CD8-positive, alpha-beta memory T cell (primary cell): ENCODE results near the gene TMEM119. TPM values are rescaled to one million over a fixed set of nuclear protein-coding genes. Genes with fewer than 3 reads are reported as not detected.

ENCODE experiments used
- CTCF ChIA-PET: fragments of 350-600 bp; sonication (Branson Sonifier 250); formaldehyde crosslinking; loops from one replicate; lab custom pipeline; 2021; ENCODE audit warnings: antibody characterized with exemption; lab: Charles Lee
- POLR2A ChIA-PET: fragments of 350-600 bp; sonication (Branson Sonifier 250); formaldehyde crosslinking; loops from one replicate; lab custom pipeline; 2021; ENCODE audit warnings: antibody characterized with exemption; lab: Charles Lee
- DNase-seq, 5 donors: peaks; one replicate each; pipeline versions ENCODE4 v3.0.0 to v3.0.0-alpha.2; 2020 to 2022; ENCODE audit warnings: mixed read lengths in 1 of 5
- H3K27ac ChIP-seq: one replicate; pipeline ENCODE4 v1.7.0; 2013; ENCODE audit warnings: low read depth, mild to moderate bottlenecking, low read length, moderate library complexity
- H3K27me3 ChIP-seq: 2 replicates; pipeline ENCODE4 v1.7.0; 2013; ENCODE audit warnings: low read length, mild to moderate bottlenecking; ENCODE audit not compliant: insufficient read depth, poor library complexity, severe bottlenecking
- H3K36me3 ChIP-seq: 2 replicates; pipeline ENCODE4 v1.7.0; 2013; ENCODE audit warnings: mild to moderate bottlenecking, low read length, moderate library complexity; ENCODE audit not compliant: insufficient read depth
- H3K4me1 ChIP-seq: 2 replicates; pipeline ENCODE4 v1.7.0; 2013; ENCODE audit warnings: mild to moderate bottlenecking, low read length, moderate library complexity; ENCODE audit not compliant: insufficient read depth
- H3K4me3 ChIP-seq: 2 replicates; pipeline ENCODE4 v1.7.0; 2013; ENCODE audit warnings: mild to moderate bottlenecking, low read length
- H3K9me3 ChIP-seq: 2 replicates; pipeline ENCODE4 v1.7.0; 2013; ENCODE audit warnings: mild to moderate bottlenecking, low read length
- H3K27ac Mint-ChIP-seq, 8 donors: one replicate each; pipeline ENCODE4 v1.8.0; 2020 to 2021; ENCODE audit warnings: mixed read lengths in 8 of 8, mild to moderate bottlenecking in 6 of 8, inconsistent platforms in 3 of 8, moderate library complexity in 3 of 8
- H3K27me3 Mint-ChIP-seq, 2 donors: one replicate each; pipeline ENCODE4 v1.8.0; 2020 to 2021; ENCODE audit warnings: mixed read lengths in 2 of 2, mild to moderate bottlenecking in 1 of 2, moderate library complexity in 1 of 2
- H3K36me3 Mint-ChIP-seq, 3 donors: one replicate each; pipeline ENCODE4 v1.8.0; 2020 to 2021; ENCODE audit warnings: mixed read lengths in 3 of 3, inconsistent platforms in 1 of 3, mild to moderate bottlenecking in 1 of 3
- H3K4me1 Mint-ChIP-seq, 3 donors: one replicate each; pipeline ENCODE4 v1.8.0; 2020 to 2021; ENCODE audit warnings: mixed read lengths in 3 of 3, inconsistent platforms in 1 of 3, mild to moderate bottlenecking in 1 of 3
- H3K4me3 Mint-ChIP-seq, 7 donors: one replicate each; pipeline ENCODE4 v1.8.0; 2020 to 2021; ENCODE audit warnings: mixed read lengths in 7 of 7, mild to moderate bottlenecking in 6 of 7, moderate library complexity in 4 of 7, inconsistent platforms in 2 of 7
- H3K9me3 Mint-ChIP-seq, 5 donors: one replicate each; pipeline ENCODE4 v1.8.0; 2020 to 2022; ENCODE audit warnings: mixed read lengths in 5 of 5, mild to moderate bottlenecking in 3 of 5, moderate library complexity in 2 of 5, inconsistent platforms in 1 of 5
- polyA plus RNA-seq: library from polyadenylated mRNA; unstranded; fragments of 300-500 nt; fragmentation: Illumina TruSeq; gene quantifications from one replicate; pipeline ENCODE4 v1.2.3, GENCODE V29; 2021
- total RNA-seq, 2 experiments: library from RNA; stranded (reverse); gene quantifications; one replicate each; pipeline ENCODE4 v1.2.3, GENCODE V29; 2021

Gene TMEM119
- total and polyA plus RNA-seq, 3 experiments from 2014 or later = 0.66 TPM; not detected in 2

DNA sequence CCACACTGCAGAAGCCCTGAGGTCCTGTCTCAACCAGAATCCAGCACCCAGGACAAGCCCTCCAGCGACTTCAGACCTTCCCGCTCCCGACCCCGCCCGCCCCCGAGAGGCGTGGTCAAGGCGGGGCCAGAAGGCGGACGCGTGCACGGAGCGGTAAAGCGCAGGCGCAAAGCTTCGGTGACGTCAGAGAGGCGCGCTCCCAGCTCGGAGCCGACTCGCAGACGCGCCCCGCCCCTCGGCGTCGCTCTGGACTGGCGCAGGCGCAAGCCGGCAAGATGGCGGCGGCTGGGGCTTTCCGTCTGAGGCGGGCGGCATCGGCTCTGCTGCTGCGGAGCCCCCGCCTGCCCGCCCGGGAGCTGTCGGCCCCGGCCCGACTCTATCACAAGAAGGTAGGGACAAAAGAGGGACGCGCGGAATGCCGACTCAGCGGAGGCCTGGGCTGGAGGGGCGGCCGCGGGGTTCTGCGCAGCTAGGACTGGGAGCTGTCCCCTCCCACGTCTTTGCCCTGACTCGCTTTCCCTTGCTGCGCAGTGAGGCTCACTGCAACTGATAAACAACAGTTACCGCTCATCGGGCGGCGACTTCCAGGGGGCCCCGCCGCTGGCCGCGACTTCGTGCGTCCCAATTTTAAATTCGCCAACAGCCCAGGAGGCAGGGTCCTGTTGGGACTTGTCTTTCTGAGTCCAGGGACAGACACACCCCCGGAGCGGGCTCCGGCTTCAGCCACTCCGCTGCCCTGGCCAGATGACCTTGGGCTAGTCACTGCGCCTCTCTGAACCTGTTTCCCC is 35.3 kb downstream of the TMEM119 start, which contains the start of gene ISCU:
Gene ISCU, plus strand, starts transcription at position 249 of the 788 bp plus-strand sequence. Its CDS starts 27 bp downstream, at position 276.
- no peaks in the 10 kb centered on the region for H3K9me3 ChIP-seq
- H3K27me3 ChIP-seq = no peaks in the 10 kb centered on the region
- peak within 1 kb of the TSS; percentile 96 for H3K4me3 ChIP-seq
- peaks cover 0 to 76% (median 11%) of the 10 kb centered on the region in 3 donors for H3K36me3 Mint-ChIP-seq
- H3K27ac Mint-ChIP-seq = peak within 1 kb of the TSS; percentile 97 to 100 (median 100)
- peaks cover 59% of the 10 kb centered on the region for H3K4me1 ChIP-seq
- peak within 1 kb of the TSS; percentile 93 for H3K27ac ChIP-seq
- peak; percentile 98 to 100 (median 99) for DNase-seq
- H3K36me3 ChIP-seq = peaks cover 36% of the 10 kb centered on the region
- no peaks in the 10 kb centered on the region for H3K27me3 Mint-ChIP-seq
- CTCF ChIA-PET = interaction anchor here (0.8 to 18.3 kb wide), 14 partner anchors 8 to 533 kb away, joined by 3 to 206 read pairs (median 4); no protein-coding TSS in a partner anchor
- POLR2A ChIA-PET = interaction anchor here (0.7 to 6.3 kb wide), 9 partner anchors 13 to 296 kb away, joined by 3 to 67 read pairs (median 4); partner anchors contain the start of genes FICD, SELPLG and SSH1
- peak within 1 kb of the TSS; percentile 98 to 100 (median 100) for H3K4me3 Mint-ChIP-seq
- H3K9me3 Mint-ChIP-seq = no peaks in the 10 kb centered on the region
- peaks cover 50 to 83% (median 76%) of the 10 kb centered on the region in 3 donors for H3K4me1 Mint-ChIP-seq

DNA sequence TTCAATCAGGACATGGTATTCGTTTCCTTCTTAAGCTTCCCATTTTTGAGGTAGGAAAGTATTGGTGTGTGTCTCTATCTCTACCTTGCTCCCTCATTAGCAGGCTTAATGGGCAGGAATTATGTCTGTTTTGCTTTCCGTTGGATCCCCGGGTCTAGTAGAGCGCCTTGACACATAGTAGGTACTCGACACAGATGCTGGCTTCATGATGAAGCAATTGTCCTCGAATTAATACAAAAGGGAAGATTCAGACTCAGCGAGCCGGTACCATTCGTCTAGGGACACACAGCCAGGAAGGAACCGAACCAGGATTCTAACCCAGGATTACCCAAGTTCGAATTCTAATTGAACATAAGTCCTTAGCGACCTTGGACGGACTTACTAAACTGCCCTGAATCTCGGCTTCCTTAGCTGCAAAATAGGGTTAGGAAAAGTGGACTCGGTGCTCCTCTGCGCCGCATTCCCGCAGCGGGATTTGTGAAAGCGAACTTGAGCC is 36.0 kb downstream of the TMEM119 start:
- peak overlapping the region; percentile 97 to 100 (median 100) for H3K27ac Mint-ChIP-seq
- no peaks in the 10 kb centered on the region for H3K27me3 ChIP-seq
- peaks cover 0 to 73% (median 9%) of the 10 kb centered on the region in 3 donors for H3K36me3 Mint-ChIP-seq
- peaks cover 60% of the 10 kb centered on the region for H3K4me1 ChIP-seq
- H3K9me3 Mint-ChIP-seq = no peaks in the 10 kb centered on the region
- H3K4me1 Mint-ChIP-seq = peaks cover 57 to 83% (median 75%) of the 10 kb centered on the region in 3 donors
- ChIA-PET CTCF (interaction anchor here (0.8 to 18.3 kb wide), 14 partner anchors 9 to 534 kb away, joined by 3 to 206 read pairs (median 4); no protein-coding TSS in a partner anchor), POLR2A (interaction anchor here (0.7 to 6.3 kb wide), 9 partner anchors 13 to 296 kb away, joined by 3 to 67 read pairs (median 4); partner anchors contain the start of genes FICD, SELPLG and SSH1)
- H3K9me3 ChIP-seq = no peaks in the 10 kb centered on the region
- peak overlapping the region; percentile 96 for H3K4me3 ChIP-seq
- H3K4me3 Mint-ChIP-seq = peak overlapping the region; percentile 98 to 100 (median 100)
- peak in 1 of 5 donors; percentile 32 for DNase-seq
- H3K36me3 ChIP-seq = peaks cover 34% of the 10 kb centered on the region
- H3K27ac ChIP-seq = peak overlapping the region; percentile 93
- no peaks in the 10 kb centered on the region for H3K27me3 Mint-ChIP-seq

DNA sequence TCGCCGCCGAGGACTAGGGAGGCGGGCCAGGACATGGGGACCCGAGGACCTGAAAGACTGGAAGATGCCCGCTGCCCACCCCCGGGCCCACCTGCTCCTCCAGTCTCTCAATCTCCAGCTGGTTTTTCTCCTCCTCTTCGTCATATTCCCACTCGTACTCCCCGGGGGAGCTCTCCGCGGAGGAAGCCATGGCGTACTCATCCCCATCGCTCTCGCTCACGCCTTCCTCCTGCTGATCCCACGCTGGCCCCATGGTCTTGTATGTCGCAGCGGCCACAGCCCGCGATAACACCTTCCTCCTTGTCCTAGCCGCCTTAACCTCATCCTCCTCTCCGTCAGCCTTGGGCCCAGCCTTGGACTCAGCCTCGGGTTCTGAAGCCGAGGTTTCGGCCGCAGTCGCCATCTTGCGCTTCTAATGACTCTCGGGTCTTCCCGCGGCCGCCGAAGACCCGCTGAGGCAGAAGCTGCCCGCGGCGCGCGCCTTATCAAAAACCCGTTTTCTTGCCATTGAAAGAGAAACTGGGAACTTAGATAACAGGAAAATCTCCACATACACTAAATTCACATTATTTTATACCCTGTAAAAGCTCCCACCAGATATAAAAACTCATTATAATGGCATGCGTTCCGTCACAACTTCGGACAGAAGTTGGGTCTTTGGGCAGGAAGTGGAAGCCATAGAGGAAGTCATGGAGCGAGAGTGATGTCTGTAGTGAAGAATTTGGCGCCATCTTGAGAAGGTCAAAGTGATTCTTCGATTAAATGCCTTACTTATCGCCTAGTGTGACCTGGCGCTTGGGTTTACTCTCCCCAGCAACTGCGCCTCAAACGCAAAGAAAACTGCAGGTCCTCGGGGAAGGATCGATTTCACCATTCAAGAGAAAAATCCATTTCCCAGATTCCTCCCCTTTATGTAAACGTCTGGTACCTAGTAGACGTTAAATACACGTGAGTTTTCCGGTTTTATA is 36.8 kb downstream of the TMEM119 start, which contains the start of gene SART3:
Gene SART3, minus strand, starts transcription at position 422 of the 968 bp plus-strand sequence. Its CDS starts 19 bp downstream, at position 403.
- peak within 1 kb of the TSS; percentile 93 for H3K27ac ChIP-seq
- no peaks in the 10 kb centered on the region for H3K27me3 ChIP-seq
- ChIA-PET CTCF (interaction anchor here (1.7 to 18.3 kb wide), 3 partner anchors 57 to 243 kb away, joined by 10 to 206 read pairs (median 24); no protein-coding TSS in a partner anchor), POLR2A (interaction anchor here (0.9 to 6.3 kb wide), 6 partner anchors 11 to 491 kb away, joined by 4 to 67 read pairs (median 5); partner anchors contain the start of genes SELPLG, SSH1 and USP30)
- peaks cover 25% of the 10 kb centered on the region for H3K36me3 ChIP-seq
- peak within 1 kb of the TSS; percentile 98 to 100 (median 100) for H3K4me3 Mint-ChIP-seq
- H3K9me3 Mint-ChIP-seq = no peaks in the 10 kb centered on the region
- H3K36me3 Mint-ChIP-seq = peaks cover 0 to 73% (median 5%) of the 10 kb centered on the region in 3 donors
- no peaks in the 10 kb centered on the region for H3K27me3 Mint-ChIP-seq
- H3K9me3 ChIP-seq = no peaks in the 10 kb centered on the region
- H3K4me1 Mint-ChIP-seq = peaks cover 62 to 83% (median 77%) of the 10 kb centered on the region in 3 donors
- H3K27ac Mint-ChIP-seq = peak within 1 kb of the TSS; percentile 97 to 100 (median 100)
- peak; percentile 70 to 88 (median 85) for DNase-seq
- H3K4me1 ChIP-seq = peaks cover 59% of the 10 kb centered on the region
- H3K4me3 ChIP-seq = peak within 1 kb of the TSS; percentile 96

DNA sequence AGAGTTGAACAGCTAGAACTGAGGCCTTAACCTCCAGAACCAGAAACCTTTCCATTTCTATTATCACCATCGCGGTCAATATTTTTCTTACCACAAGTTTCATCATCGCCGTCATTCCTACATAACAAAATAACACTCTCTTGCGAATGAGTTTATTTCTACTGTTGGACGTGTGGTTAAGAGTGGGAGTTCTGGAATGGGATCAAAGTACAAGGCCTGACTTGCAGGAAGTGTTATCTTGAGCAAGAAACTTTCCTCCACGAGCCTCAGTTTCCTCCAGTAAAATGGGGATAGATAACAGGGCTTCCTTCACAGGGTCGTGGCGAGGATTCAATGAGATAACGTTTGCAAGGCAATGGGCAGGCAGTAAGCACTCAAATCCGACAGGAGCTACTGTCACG is 37.6 kb downstream of the TMEM119 start:
- Mint-ChIP-seq H3K9me3 (no peaks in the 10 kb centered on the region), H3K36me3 (peaks cover 0 to 72% (median 2%) of the 10 kb centered on the region in 3 donors), H3K27me3 (no peaks in the 10 kb centered on the region), H3K4me1 (peaks cover 65 to 84% (median 78%) of the 10 kb centered on the region in 3 donors), H3K4me3 (peak overlapping the region; percentile 98 to 100 (median 100)), H3K27ac (peak overlapping the region; percentile 97 to 100 (median 100))
- Histone ChIP-seq H3K4me3 (peak overlapping the region; percentile 96), H3K27ac (peak overlapping the region; percentile 93), H3K27me3 (no peaks in the 10 kb centered on the region), H3K9me3 (no peaks in the 10 kb centered on the region), H3K4me1 (peaks cover 59% of the 10 kb centered on the region), H3K36me3 (peaks cover 21% of the 10 kb centered on the region)
- ChIA-PET POLR2A (interaction anchor here (0.9 to 6.3 kb wide), 5 partner anchors 10 to 492 kb away, joined by 4 to 67 read pairs (median 5); partner anchors contain the start of genes SELPLG and USP30), CTCF (interaction anchor here (1.5 to 18.3 kb wide), 2 partner anchors 58 to 277 kb away, joined by 3 to 206 read pairs; no protein-coding TSS in a partner anchor)
- no peak for DNase-seq

DNA sequence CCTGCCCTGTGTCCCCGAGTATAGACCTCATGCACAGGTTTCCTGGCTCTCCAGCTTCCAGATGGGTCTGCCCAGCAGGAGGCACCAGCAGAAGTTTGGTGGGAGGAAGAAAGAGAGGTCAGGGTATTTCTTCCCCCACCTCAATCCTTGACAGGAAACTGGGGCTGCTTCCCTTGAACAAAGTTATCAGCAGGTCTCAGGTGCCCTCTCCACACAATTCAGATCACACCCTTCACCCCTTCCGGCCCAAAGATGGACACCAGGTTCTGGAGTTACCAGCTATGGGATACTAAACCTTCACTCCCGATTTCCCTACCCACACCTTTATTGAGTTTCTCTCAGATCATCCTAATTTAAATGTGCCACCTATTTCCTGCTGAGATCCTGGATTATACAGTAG is 38.1 kb downstream of the TMEM119 start:
- H3K9me3 Mint-ChIP-seq = no peaks in the 10 kb centered on the region
- H3K9me3 ChIP-seq = no peaks in the 10 kb centered on the region

DNA sequence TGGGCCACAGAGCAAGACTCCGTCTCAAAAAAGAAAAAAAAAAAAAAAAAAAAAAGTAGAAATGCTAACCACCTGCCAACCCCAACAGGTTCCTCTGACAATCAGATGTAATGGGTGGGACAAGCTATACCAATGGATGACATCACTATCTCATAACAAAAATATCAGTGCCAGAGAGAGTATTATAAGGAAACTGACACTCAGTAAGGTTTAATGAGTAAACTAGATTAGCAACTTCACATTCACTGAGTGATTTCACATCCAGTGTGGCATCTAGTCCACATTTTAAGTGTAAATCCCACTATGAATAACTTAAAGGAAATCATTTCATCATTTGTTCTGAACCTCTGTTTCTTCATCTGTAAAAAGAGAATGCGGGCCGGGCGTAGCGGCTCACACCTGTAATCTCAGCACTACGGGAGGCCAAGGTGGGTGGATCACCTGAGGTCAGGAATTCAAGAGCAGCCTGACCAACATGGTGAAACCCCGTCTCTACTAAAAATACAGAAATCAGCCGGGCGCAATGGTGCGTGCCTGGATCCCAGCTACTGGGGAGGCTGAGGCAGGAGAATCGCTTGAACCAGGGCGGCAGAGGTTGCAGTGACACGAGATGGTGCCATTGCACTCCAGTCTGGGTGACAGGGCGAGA is 38.8 kb downstream of the TMEM119 start:
- peaks cover 62% of the 10 kb centered on the region for H3K4me1 ChIP-seq
- H3K4me3 ChIP-seq = peak overlapping the region; percentile 14
- DNase-seq = no peak
- CTCF ChIA-PET = interaction anchor here (0.7 to 2.1 kb wide), 3 partner anchors 29 to 278 kb away, joined by 3 to 10 read pairs (median 3); no protein-coding TSS in a partner anchor
- peak overlapping the region; percentile 93 for H3K27ac ChIP-seq
- no peaks in the 10 kb centered on the region for H3K9me3 ChIP-seq
- peaks cover 9% of the 10 kb centered on the region for H3K36me3 ChIP-seq
- Mint-ChIP-seq H3K9me3 (no peaks in the 10 kb centered on the region), H3K27me3 (no peaks in the 10 kb centered on the region), H3K4me3 (peak overlapping the region; percentile 98 to 100 (median 100)), H3K36me3 (peaks cover 0 to 67% (median 0%) of the 10 kb centered on the region in 3 donors), H3K27ac (peak overlapping the region in 7 of 8 donors; percentile 9 to 97 (median 79)), H3K4me1 (peaks cover 70 to 87% (median 85%) of the 10 kb centered on the region in 3 donors)
- H3K27me3 ChIP-seq = no peaks in the 10 kb centered on the region
- POLR2A ChIA-PET = no interaction called here

More for the DNA sequence above, 38.1 kb downstream of the TMEM119 start:
- H3K4me3 Mint-ChIP-seq = peak overlapping the region; percentile 98 to 100 (median 100)
- peaks cover 0 to 72% (median 1%) of the 10 kb centered on the region in 3 donors for H3K36me3 Mint-ChIP-seq
- no peaks in the 10 kb centered on the region for H3K27me3 Mint-ChIP-seq
- Histone ChIP-seq H3K27ac (peak overlapping the region; percentile 93), H3K4me1 (peaks cover 65% of the 10 kb centered on the region), H3K36me3 (peaks cover 15% of the 10 kb centered on the region), H3K4me3 (peak overlapping the region; percentile 96), H3K27me3 (no peaks in the 10 kb centered on the region)
- peaks cover 69 to 87% (median 84%) of the 10 kb centered on the region in 3 donors for H3K4me1 Mint-ChIP-seq
- ChIA-PET CTCF (interaction anchor here (1.5 kb wide), 1 partner anchor 278 kb away, joined by 3 read pairs; no protein-coding TSS in a partner anchor), POLR2A (interaction anchor here (1.2 to 6.3 kb wide), 2 partner anchors 74 to 493 kb away, joined by 5 to 67 read pairs; partner anchors contain the start of genes SELPLG and USP30)
- H3K27ac Mint-ChIP-seq = peak overlapping the region in 7 of 8 donors; percentile 97 to 100 (median 100)
- no peak for DNase-seq
